ENCODE data around the gene BSDC1.
"Not testable (repeated sequence)": the region's sequence is repeated elsewhere in the genome, so short reads cannot be mapped to it uniquely, and the experiment has no call there.

BSDC1 gene

DNA sequence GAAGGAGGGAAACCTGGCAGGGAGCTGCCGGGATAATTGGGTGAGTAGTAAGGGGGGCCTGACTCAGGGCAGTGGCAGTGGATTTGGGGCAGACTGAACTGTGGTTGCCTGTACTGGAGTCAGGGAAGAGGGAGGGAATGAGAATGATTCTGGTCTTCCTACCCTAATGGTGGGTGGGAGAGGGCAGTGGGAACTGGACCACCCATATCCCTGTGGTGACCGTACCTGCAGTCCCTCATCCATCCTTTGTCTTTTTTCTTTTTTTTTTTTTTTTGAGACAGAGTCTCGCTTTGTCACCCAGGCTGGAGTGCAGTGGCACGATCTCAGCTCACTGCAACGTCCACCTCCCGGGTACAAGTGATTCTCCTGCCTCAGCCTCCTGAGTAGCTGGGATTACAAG is 38.5 kb downstream of the BSDC1 start:
- not testable (repeated sequence) for DNase-seq

- no peak for DNase-seq
Measured at GRCh38 chr1:32353886-32354570, 40.2 kb downstream of the BSDC1 start.

GRCh38 chr1:32353431-32353830 is 40.8 kb downstream of the BSDC1 start:
- no peak for DNase-seq

GRCh38 chr1:32352831-32353383 is 41.3 kb downstream of the BSDC1 start:
- no peak for DNase-seq

DNA sequence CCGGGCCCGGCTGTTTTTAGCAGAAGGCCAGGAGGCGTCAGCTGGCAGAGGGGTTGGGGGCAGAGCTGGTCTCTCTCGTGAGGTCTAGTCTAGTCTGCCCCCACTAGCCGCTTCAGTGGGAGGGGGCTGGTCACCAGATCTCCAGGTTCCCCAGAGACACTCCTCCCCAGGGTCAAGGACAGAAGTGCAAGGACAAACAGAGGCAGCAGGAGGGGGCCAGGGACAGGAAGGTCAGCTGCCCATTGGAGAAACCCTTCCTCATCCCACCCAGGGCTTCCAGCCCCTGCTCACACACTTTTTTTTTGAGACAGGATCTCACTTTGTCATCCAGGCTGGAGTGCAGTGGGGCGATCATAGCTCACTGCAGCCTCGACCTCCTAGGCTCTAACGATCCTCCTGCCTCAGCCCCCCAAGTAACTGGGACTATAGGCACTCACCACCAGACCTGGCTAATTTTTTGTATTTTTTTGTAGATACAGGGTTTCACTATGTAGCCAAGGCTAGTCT is 41.9 kb downstream of the BSDC1 start:
- DNase-seq, result no peak

DNA sequence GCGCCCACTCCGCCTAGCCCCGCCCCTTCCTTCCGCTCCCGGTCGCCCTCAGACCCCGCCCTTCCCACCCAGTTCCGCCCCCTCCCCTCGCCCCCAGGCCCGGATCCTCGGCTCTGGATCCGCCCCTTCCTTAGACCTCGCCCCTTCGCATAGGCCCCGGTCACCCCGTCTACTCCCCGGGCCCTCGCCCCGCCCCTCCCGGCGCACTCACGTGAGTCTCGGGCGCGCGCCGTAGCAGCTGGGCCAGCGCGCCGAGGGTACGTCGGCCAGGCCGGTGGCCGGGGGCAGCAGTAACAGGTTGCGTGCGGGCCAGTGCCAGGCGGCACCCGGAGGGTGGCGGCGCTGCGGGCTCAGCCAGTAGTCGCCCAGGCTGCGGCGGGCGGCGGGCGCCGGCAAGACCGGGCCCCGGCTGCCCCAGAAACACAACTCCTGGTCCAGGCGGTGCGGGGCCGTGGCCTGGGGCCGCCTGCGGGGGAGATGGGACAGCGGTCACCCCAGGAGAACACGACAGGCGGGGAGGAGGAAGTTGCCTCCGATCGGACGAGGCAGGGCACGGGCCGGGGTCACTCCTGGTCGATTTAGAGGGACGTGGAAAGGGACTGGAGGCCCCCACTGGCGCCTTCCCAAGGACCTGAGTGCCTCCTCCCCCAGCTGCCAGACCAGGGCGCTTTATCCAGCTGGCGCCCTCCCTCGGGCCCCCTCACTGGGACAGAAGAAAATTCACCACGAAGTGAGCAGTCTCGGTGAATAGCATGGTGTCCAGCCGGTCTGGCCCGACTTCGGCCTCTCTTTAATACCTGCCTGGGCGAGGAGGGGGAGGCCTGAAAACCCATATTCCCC is 42.6 kb downstream of the BSDC1 start:
- peak; percentile 88 for DNase-seq

GRCh38 chr1:32350785-32351398 is 43.3 kb downstream of the BSDC1 start:
- DNase-seq, result peak; percentile 51

DNA sequence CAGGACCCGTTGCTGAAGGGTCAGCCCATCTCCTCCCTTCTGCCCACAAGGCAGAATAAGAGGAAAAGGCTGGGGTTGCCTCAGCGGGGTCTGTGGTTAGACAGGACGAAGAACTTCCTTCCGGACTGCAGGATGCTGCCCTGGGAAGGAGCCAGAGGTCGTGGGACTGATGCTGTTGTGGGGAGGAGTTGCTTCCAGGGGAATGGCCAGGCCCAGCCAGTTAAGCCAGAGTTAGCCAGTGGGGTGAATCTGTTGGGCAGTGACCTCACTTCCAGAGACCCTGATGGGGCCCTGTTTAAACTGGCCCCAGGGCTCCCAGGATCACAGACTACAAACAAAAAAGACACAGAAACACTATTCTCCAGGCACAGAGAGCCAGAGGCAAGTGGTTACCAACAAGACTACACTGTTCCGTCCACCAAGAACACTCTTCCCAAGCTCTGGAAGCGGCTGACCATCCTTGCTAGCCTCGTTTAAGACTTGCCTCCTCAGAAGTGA is 45.0 kb downstream of the BSDC1 start:
- DNase-seq, result no peak

GRCh38 chr1:32346532-32347157 is 47.6 kb downstream of the BSDC1 start:
- DNase-seq, result no peak

DNA sequence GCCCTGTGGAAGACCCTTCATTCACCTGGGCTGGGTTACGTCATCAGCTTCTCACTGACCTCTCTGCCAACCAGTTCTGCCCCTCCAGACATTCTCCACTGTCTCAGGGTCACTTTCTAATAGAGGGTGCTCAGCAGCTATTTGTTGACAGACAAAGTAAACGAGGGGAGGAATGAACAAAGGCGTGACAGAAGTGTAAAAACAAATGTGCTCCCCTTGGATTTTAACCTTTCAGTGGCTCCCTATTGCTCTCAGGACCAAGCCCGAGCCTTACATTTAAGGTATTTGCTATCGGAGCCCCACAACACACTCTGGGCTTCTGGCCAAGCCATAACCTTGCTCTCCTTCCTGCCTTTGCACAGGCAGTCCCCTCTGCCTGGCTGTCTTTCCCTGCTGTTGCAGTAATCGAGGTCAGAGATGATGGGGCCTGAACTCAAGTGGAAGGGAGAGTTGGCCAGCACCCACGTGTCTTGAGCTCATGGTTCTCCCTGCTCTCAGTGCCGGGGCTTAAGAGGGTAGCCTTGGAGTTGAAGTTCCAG is 48.9 kb downstream of the BSDC1 start:
- DNase-seq, result no peak

DNA sequence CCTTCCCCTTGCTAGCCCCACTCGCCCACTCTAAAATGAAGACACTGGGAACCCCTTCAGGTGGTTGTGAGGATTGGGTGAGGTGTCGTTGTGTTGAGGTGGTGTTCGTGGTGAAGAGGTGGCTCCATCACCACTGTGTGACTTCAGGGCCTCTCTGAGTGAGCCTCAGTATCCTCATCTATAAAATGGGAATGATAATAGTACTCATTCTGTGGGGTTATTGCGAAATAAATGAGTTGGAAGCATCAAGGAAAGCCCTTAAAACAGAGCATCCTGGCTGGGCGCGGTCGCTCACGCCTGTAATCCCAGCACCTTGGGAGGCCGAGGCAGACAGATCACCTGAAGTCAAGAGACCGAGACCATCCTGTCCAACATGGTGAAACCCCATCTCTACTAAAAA is 51.5 kb downstream of the BSDC1 start:
- no peak for DNase-seq

- no peak for DNase-seq
Measured at GRCh38 chr1:32341971-32342370, 52.3 kb downstream of the BSDC1 start.

DNA sequence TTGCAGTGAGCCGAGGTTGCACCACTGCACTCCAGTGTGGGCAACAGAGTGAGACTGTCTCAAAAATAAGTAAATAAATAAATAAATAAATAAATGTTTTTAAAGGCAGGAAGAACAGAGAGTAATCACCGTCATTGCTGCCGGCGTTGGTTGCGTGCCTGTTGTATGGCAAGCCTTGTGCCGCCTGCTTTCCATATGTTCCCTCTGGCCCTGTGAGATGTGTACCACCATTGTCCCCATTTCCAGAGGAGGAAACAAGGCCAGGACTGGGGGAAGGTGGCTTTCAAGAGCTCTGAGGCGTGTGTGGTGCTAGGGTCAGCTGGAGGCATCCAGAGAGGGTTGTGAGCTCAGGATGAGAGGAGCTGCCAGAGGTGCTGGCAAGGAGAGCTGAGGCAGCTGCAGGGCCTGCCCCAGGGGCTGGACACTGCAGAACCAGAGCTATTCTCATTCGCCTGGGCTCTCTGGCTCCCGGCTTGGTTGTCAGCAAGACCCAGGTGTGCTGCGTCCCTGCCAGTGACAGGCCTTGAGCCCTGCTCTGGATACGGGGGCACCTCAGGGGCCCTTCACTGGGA is 53.0 kb downstream of the BSDC1 start:
- DNase-seq, result no peak

DNA sequence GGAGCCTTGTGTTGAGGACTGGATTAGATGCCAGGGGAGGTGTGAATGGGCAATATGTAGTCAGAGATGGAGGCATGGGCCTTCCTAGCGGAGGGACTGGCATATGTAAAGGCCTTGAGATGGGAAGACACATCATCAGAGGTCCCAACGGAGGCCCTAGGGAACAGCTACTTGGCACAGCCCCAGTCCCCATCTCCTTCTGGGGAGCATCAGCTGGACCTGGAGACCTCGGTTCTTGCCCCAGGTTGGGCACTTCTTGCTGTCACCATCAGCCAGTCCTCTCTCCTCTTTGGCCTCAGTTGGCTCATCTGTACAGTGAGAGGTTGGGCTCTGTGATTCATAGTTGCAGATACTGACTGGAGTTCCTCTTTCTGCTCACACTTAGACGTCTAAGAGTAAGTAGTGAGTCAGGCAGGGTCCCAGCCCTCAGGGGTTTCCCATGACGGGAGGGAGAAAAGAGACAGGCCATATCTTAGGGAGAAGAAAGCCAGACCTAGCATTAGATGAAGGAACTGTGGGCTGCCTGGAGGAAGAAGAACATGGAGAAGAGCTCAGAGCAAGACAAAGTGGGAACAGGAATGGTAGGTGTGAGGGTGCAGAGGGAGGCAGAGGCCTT is 54.8 kb downstream of the BSDC1 start:
- DNase-seq, result no peak

DNA sequence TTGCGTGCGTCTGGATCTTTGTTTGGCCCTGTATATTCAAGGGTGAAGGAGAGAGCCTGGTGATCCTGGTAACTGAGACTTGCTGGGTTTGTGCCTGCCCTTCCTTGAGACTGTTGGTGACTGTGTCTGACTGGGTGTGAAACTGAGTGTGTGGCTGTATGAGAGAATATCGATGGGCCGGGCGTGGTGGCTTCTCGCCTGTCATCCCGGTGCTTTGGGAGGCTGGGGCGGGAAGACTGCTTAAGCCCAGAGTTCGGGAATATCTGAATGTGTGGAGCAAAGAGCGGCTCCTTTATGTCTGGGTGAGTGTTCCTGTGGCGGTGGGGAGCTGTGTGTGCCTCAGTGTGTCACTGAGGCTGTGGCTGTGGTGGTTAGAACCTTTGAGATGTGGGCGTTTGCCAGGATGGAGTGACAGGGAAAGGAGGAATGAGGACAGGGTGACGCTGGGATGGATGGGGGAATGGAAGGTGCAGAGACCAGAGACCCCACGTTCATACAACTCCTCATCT is 55.5 kb downstream of the BSDC1 start:
- DNase-seq, result no peak

- no peak for DNase-seq
Measured at GRCh38 chr1:32337855-32338636, 56.2 kb downstream of the BSDC1 start.

- no peak for DNase-seq
Measured at GRCh38 chr1:32336963-32337675, 57.1 kb downstream of the BSDC1 start.

DNA sequence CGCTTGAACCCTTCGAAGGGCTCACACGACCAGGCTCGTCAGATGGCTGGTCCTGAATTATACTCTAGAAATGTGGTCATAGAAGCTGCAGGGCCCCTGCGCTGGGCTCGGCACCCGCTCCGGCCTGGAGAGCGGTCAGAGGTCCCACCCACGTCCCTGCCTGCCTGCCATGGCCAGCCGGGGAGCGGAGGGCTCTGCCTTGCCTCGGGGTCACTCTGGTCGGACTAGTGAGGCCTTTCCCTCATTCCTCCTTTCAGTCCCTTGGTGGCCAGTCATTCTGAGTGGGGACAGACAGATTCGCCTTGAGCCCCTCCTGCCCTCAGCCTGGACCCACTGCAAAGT is 57.7 kb downstream of the BSDC1 start:
- DNase-seq, result no peak

DNA sequence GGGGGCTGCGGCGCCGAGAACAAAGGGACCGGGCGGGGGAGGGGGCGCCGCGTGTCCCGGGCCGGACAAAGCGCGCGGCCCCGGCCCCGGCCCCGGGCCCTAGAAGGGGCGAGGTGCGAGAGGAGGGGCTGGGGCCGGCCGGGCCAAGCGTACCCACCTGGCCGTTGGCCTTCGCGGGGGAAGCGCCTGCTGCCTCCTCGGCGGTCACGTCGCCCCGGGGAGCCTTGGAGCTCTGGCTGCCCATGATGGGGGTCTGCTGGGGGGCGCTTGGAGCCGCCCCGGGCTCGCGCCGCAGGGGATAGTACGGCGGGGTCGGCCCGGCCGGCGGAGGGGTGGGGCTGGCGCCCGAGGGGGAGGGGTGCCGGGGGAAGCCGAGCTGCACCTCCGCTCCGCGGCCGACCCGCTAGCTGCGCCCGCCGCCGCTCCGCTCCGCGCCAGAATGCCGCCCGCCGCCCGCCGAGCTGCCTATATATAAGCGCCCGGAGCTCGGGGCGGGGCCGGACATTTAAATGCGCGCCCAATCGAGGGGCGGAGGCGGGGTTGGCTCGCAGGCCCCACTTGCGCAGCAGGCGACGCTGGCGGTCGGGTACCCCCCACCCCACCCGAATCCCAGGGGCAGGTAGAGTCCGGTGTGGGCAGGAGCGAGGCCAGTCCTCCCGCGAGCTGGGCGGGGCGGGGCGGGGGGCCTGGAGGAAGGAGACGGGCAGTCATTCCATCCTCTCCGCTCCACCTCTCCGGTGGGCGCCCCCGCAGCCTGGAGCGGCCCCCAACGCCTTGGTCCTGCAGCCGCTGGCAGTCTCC is 58.3 kb downstream of the BSDC1 start, which contains the start of gene MARCKSL1:
MARCKSL1 (minus strand) TSS at position 444 of the 801 bp plus-strand sequence; CDS start at position 244, 200 bp downstream.
- DNase-seq, result peak; percentile 64

All from NCI-H446 treated with DMSO at 0.1 percent for 48 hours (cell line).